NB4 (cell line): ENCODE data around the gene CLASP1.

Experiments used
- POLR2A ChIP-seq: IDR thresholded peaks from 2 replicates; pipeline ENCODE4 v1.6.1; 2011; ENCODE audit warnings: mild to moderate bottlenecking; ENCODE audit not compliant: insufficient read length; ENCODE audit errors: extremely low read depth
- TF ChIP-seq, protein P1 (sequence below): IDR thresholded peaks from one replicate; pipeline ENCODE4 v1.5.1; 2012; ENCODE audit warnings: low read depth, low read length
- TF ChIP-seq, protein P2 (sequence below): IDR thresholded peaks from 2 replicates; pipeline ENCODE4 v1.6.1; 2011; ENCODE audit warnings: low read depth, low read length

DNA sequence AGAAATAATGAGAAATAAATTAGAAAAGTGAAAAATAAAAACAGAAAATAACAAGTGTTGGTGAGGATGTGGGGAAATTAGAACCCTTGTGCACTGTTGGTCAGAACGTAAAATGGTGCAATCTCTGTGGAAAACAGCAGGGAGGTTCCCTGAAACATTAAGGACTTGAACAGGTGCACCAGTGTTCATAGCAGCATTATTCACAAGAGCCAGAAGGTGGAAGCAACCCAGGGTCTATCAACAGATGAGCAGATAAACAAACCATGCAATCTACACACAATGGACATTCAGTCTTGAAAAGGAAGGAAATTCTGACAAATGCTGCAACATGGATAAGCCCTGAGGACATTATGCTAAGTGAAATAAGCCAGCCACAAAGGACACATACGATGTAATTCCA lies 306.1 kb downstream of the CLASP1 start:
- TF ChIP-seq, protein P1, sequence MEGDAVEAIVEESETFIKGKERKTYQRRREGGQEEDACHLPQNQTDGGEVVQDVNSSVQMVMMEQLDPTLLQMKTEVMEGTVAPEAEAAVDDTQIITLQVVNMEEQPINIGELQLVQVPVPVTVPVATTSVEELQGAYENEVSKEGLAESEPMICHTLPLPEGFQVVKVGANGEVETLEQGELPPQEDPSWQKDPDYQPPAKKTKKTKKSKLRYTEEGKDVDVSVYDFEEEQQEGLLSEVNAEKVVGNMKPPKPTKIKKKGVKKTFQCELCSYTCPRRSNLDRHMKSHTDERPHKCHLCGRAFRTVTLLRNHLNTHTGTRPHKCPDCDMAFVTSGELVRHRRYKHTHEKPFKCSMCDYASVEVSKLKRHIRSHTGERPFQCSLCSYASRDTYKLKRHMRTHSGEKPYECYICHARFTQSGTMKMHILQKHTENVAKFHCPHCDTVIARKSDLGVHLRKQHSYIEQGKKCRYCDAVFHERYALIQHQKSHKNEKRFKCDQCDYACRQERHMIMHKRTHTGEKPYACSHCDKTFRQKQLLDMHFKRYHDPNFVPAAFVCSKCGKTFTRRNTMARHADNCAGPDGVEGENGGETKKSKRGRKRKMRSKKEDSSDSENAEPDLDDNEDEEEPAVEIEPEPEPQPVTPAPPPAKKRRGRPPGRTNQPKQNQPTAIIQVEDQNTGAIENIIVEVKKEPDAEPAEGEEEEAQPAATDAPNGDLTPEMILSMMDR = no peak
- TF ChIP-seq POLR2A = no peak
- TF ChIP-seq, protein P2, sequence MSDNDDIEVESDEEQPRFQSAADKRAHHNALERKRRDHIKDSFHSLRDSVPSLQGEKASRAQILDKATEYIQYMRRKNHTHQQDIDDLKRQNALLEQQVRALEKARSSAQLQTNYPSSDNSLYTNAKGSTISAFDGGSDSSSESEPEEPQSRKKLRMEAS = no peak
